Measurements from ENCODE around the gene AFG3L2. TPM values are rescaled to one million over a fixed set of nuclear protein-coding genes. Genes with fewer than 3 reads are reported as not detected.

Gene AFG3L2
- polyA plus RNA-seq, 3 donors: 66.3 to 77.8 (median 66.5) TPM

DNA sequence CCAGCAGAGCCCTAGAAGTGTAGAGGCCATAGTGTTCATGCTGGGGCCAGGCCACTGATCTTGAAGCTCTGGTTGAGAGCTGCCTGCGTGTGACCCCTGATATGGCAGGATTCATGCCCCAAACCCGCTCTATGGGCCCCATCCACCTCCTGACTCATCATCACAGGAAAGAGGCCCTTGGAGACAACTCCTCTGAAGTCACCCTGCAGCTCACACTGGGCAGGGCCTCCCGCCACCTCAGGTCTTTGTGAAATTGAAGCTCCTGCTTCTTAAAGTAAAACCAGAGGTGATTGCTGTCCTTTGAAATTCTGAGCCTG is 81.0 kb downstream of the AFG3L2 start:
- no peak for DNase-seq (ENCODE audit: extremely low read depth in 1 of 11, low read depth in 9 of 11, low spot score in 4 of 11)

- DNase-seq (ENCODE audit: extremely low read depth in 1 of 11, low read depth in 9 of 11, low spot score in 4 of 11): no peak
Measured at GRCh38 chr18:12295389-12296086, 81.5 kb downstream of the AFG3L2 start.

GRCh38 chr18:12293831-12294230 is 83.2 kb downstream of the AFG3L2 start:
- DNase-seq (ENCODE audit: extremely low read depth in 1 of 11, low read depth in 9 of 11, low spot score in 4 of 11): no peak

DNA sequence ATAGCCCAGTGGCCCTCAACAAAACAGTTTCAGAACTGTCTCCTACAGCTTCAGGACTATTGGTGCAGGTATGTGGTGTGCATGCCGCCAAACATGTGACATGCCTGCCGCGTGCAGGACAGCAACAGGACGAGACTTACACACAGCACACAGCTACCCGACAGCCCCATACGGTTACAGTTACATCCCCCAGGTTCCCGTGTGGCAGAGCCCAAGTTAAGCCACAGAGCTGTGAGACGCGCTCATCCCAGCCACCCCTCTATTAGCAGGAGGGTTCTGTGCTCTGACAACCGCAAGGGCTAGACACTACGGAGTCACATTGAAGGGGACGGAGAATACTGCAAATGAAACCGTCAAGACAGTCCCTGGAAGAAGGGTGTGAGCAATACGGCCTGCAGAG is 85.3 kb downstream of the AFG3L2 start:
- DNase-seq (ENCODE audit: extremely low read depth in 1 of 11, low read depth in 9 of 11, low spot score in 4 of 11): no peak

GRCh38 chr18:12291161-12291560 is 85.9 kb downstream of the AFG3L2 start:
- DNase-seq (ENCODE audit: extremely low read depth in 1 of 11, low read depth in 9 of 11, low spot score in 4 of 11): no peak

DNA sequence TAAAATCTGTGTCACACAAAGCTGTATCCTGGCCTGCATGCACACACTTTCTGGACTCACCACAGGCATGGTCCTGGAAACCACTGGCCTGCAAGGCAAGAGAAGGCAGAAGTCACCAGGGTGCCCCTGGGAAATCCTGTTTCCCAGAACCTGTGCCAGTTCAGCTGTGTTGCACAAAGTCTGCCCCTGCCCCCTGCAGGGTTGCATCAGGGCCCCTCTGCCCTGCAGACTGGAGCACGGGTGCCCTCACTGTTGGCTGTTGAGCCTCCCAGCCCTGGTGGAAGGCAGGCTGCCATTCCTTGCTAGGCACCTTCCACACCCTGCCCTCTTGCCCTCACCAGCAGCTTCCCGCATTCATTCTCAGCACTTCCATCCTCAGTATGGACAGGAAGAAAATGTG is 86.9 kb downstream of the AFG3L2 start:
- no peak for DNase-seq (ENCODE audit: extremely low read depth in 1 of 11, low read depth in 9 of 11, low spot score in 4 of 11)

- DNase-seq (ENCODE audit: extremely low read depth in 1 of 11, low read depth in 9 of 11, low spot score in 4 of 11): no peak
Measured at GRCh38 chr18:12288403-12288755, 88.6 kb downstream of the AFG3L2 start.

- DNase-seq (ENCODE audit: extremely low read depth in 1 of 11, low read depth in 9 of 11, low spot score in 4 of 11): peak in 4 of 11 donors; percentile 29 to 40 (median 36)
Measured at GRCh38 chr18:12287684-12288402, 89.2 kb downstream of the AFG3L2 start.

GRCh38 chr18:12287131-12287681 is 89.8 kb downstream of the AFG3L2 start:
- DNase-seq (ENCODE audit: extremely low read depth in 1 of 11, low read depth in 9 of 11, low spot score in 4 of 11): no peak

GRCh38 chr18:12283666-12284065 is 93.4 kb downstream of the AFG3L2 start:
- DNase-seq (ENCODE audit: extremely low read depth in 1 of 11, low read depth in 9 of 11, low spot score in 4 of 11): no peak

- DNase-seq (ENCODE audit: extremely low read depth in 1 of 11, low read depth in 9 of 11, low spot score in 4 of 11): no peak
Measured at GRCh38 chr18:12283256-12283655, 93.8 kb downstream of the AFG3L2 start.

DNA sequence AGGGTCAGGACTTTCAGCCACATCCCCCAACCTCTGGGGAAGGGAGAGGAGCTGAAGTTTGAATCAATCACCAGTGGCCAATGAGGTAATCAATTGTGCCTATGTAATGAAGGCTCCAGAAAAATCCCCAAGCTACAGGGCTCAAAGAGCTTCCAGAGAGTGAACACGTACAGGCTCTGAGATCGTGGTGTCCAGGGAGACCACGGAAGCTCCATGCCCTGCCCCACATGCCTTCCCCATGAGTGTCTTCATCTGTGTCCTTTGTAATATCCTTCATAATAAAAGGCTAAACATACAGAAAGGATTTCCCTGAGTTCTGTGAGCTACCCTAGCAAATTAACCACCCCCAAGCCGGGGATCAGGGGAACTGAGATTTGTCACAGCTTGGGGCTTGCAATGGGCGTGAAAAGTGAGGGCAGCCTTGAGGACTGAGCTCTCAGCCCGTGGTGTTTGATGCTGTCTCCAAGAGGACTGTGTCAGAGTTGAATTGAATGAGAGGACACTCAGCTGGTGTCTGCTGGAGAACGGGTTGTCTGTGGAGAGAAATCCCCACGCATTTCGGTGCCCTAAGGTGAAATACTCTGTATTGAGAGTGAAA is 94.5 kb downstream of the AFG3L2 start:
- DNase-seq (ENCODE audit: extremely low read depth in 1 of 11, low read depth in 9 of 11, low spot score in 4 of 11): no peak

DNA sequence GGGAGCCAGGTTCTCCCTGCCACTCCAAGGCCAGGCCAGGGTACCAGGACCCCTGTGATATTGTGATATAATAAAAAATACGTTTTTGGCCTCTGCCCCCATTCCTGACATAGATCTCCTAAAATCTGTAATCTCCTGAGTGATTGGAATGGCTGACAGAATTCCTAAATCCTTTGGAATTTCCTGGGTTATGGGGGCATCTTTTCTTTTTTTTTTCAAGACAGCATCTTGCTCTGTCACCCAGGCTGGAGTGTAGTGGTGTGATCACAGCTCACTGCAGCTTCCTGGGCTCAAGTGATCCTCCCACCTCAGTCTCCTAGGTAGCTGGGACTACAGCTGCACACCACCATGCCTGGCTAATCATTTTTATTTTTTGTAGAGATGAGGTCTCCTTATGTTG is 95.2 kb downstream of the AFG3L2 start:
- no peak for DNase-seq (ENCODE audit: extremely low read depth in 1 of 11, low read depth in 9 of 11, low spot score in 4 of 11)

DNA sequence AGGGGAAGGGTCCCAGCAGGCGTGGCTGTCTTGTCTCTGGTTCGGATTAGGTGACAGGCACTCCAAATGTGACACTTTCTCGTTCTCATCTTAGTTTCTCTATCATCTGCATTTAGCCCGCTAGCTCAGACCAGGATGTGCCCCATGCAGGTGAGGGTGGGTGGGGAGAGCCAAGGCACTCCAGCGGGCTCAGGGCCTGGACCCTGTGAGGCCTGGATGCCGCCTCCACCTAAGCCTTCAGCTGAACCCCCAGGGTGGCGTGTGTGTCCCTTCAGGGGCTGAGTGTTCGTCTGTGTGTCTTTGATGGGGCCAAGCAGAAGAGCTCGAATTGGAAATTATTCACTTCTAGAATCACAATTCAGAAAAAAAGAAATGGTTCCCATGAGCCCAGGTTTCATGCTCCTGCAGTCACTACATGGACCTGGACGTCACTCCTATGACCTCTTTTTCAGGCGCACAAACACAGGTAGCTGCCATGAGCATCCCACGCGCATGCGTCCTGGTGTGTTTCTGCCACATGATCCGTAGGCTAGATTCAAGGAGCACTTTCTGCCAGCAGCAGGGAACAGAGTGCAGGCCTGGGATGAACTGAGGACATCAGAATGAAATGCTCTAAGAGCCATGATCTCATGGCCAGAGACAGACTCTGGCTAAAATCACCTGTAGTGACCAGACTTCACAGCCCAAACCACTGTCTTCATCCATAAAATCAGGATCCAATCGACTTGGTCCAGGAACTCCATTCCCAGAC is 97.1 kb downstream of the AFG3L2 start:
- DNase-seq (ENCODE audit: extremely low read depth in 1 of 11, low read depth in 9 of 11, low spot score in 4 of 11): no peak

Other genes starting within 250 kb of the AFG3L2 start
- not detected for gene CIDEA, start 122.9 kb downstream of the AFG3L2 start, polyA plus RNA-seq (ENCODE audit: insufficient read length in 3 of 3)
- gene TUBB6, start 69.0 kb downstream of the AFG3L2 start, polyA plus RNA-seq (ENCODE audit: insufficient read length in 3 of 3): 10 to 100 TPM; 45.1 to 77.6 (median 60.6) TPM
- 10 to 100 TPM in 1 of 3 donors, 1 to 10 TPM in 2; 8.4 to 11.2 (median 8.8) TPM for gene PRELID3A, start 30.7 kb upstream of the AFG3L2 start, polyA plus RNA-seq (ENCODE audit: insufficient read length in 3 of 3)